HEK293T (cell line): Measurements from ENCODE around the gene DBP.

Source experiments
- BHLHE40 ChIP-seq: fragments of 450-650 bp; IDR thresholded peaks from 2 replicates; pipeline ENCODE4 v1.6.1; 2016; ENCODE audit warnings: mild to moderate bottlenecking, moderate library complexity, borderline replicate concordance
- FOXK2 ChIP-seq: fragments of 450-650 bp; IDR thresholded peaks from 2 replicates; pipeline ENCODE4 v1.6.1; 2016; ENCODE audit warnings: mild to moderate bottlenecking
- FOXM1 ChIP-seq: fragments of 450-650 bp; IDR thresholded peaks from 2 replicates; pipeline ENCODE4 v1.6.1; 2017; ENCODE audit warnings: mild to moderate bottlenecking, borderline replicate concordance
- L3MBTL2 ChIP-seq: fragments of 450-650 bp; conservative IDR thresholded peaks from 2 replicates; pipeline ENCODE4 v1.6.1; 2016; ENCODE audit warnings: mild to moderate bottlenecking
- LEF1 ChIP-seq: fragments of 450-650 bp; IDR thresholded peaks from 2 replicates; pipeline ENCODE4 v1.6.1; 2017; ENCODE audit warnings: mild to moderate bottlenecking, borderline replicate concordance
- NFRKB ChIP-seq: fragments of 450-650 bp; IDR thresholded peaks from 2 replicates; pipeline ENCODE4 v1.6.1; 2016; ENCODE audit warnings: mild to moderate bottlenecking, moderate library complexity
- SP1 ChIP-seq: fragments of 450-650 bp; IDR thresholded peaks from 2 replicates; pipeline ENCODE4 v1.6.1; 2017
- TARDBP ChIP-seq: fragments of 450-650 bp; IDR thresholded peaks from 2 replicates; pipeline ENCODE4 v1.6.1; 2016
- ZNF384 ChIP-seq: fragments of 450-650 bp; IDR thresholded peaks from 2 replicates; pipeline ENCODE4 v1.6.1; 2016
- TF ChIP-seq, protein P1 (sequence below): fragments of 450-650 bp; IDR thresholded peaks from 2 replicates; pipeline ENCODE4 v1.6.1; 2016

DNA sequence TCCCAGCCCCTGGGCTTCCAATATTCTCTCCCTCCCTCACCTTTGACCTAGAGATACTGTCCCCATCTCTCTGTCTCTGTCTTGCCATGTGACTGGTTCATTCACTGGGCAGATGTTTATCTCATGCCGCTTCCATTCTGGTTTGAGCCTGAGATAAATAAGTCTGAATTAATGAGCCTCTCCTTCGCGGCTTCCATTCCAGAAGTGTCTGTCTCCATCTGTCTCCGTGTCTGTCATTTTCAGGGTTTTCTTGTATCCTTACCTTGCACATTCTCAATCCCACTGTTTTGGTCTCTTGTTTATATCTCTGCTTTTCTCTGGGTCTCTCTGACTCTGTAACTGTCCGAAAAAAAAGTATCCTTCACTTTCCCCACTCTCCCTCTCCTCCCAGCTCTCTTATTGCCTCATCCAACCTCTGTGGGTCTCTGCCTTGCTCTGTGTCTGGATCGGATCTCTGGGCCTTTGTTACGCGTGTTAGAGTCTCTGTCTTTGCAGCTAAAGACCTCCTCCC is 13.6 kb downstream of the DBP start:
- TF ChIP-seq L3MBTL2 (no peak), SP1 (no peak), FOXM1 (no peak), FOXK2 (no peak), NFRKB (no peak), TARDBP (no peak), LEF1 (no peak), BHLHE40 (no peak), ZNF384 (no peak)
- TF ChIP-seq, protein P1, sequence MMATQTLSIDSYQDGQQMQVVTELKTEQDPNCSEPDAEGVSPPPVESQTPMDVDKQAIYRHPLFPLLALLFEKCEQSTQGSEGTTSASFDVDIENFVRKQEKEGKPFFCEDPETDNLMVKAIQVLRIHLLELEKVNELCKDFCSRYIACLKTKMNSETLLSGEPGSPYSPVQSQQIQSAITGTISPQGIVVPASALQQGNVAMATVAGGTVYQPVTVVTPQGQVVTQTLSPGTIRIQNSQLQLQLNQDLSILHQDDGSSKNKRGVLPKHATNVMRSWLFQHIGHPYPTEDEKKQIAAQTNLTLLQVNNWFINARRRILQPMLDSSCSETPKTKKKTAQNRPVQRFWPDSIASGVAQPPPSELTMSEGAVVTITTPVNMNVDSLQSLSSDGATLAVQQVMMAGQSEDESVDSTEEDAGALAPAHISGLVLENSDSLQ: no peak
